ENCODE data around the gene ZNF516. TPM values are rescaled to one million over a fixed set of nuclear protein-coding genes. Genes with fewer than 3 reads are reported as not detected.

Gene ZNF516
- total RNA-seq, 1 donor from 2014 or later: 14.8 TPM

DNA sequence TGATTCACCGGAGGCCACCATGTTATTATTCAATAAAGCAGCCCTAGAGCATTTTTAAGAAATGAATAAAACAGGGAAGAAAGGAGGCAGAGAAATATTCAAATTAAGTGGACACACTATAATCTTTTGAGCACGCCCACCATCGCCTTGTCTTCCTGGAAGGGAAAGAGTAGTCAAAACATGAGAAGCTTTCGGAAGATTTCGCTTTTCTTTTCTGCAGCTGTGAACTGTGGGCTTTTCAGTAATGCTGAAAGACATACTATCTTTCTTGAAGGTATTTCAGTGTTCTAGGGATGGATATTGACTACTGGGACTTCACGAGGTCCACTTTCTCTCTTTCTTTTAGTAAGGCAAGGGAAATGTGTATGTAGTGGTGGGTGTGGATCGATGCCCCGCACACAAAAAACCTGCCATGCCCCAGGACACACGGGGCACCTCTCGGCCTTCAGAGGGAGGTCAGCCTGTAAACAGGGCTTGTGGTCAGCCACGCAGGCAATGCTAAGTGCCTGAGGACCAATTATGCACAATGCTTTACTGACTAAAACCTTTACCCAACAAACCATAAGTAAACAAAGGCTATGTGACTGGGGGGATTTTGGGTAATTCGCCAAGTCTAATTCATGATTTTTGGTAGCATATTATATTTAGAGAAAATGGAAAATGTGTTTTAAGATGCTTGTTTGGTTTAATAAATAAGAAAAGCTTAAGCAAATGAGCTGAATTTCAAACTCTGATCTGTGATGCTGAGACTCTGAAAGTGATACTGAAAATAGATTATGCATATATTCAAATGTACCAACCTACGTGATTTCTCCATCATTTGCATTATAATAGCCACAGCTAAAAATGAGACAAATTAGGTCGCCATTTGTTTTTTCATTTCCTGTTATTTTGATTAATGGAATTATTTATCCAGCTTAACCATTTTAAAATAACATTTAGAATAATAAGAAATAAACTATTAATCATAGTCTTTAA is 130.5 kb downstream of the ZNF516 start:
- no peak for DNase-seq (ENCODE audit: low read depth)
- TF ChIP-seq, protein P1, sequence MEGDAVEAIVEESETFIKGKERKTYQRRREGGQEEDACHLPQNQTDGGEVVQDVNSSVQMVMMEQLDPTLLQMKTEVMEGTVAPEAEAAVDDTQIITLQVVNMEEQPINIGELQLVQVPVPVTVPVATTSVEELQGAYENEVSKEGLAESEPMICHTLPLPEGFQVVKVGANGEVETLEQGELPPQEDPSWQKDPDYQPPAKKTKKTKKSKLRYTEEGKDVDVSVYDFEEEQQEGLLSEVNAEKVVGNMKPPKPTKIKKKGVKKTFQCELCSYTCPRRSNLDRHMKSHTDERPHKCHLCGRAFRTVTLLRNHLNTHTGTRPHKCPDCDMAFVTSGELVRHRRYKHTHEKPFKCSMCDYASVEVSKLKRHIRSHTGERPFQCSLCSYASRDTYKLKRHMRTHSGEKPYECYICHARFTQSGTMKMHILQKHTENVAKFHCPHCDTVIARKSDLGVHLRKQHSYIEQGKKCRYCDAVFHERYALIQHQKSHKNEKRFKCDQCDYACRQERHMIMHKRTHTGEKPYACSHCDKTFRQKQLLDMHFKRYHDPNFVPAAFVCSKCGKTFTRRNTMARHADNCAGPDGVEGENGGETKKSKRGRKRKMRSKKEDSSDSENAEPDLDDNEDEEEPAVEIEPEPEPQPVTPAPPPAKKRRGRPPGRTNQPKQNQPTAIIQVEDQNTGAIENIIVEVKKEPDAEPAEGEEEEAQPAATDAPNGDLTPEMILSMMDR (conservative IDR thresholded peaks at IDR 0.05; ENCODE audit: low read depth, low read length): no peak

DNA sequence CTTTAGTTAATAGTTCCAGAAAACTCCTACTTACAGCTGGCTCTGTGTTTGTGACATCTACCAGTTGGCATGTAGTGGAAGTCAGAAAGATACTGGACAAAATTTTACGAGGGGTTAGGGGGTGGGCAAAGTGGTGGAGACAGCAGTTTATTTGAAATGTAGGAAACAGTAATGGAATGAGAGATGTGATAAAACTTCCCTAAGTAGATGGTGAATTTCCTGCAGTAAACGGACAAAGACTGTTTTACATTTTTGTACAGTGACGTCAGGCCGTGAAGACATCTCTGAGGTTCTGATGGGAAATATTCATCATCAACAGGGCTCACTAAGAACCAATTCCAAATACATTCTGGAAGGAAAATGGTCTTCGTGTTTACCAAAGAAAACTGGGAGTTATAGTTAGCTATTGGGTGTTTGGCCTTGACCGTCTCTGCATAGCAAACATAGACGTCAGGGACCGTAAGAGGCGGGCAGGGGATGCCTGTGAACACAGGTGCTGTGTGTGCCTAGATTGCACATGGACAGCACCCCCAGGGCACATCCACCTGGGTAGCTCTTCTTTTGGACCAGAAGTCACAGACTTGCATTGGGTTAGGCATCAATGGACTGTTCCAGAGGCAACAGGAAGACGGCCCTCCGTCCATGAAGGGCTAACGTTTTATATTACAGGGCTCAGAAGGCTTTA is 131.5 kb downstream of the ZNF516 start:
- H3K4me3 ChIP-seq (ENCODE audit: low read depth, low read length): no peak overlapping the region
- DNase-seq (ENCODE audit: low read depth): no peak
- TF ChIP-seq, protein P1 (conservative IDR thresholded peaks at IDR 0.05; ENCODE audit: low read depth, low read length): no peak

More for the DNA sequence above, 130.5 kb downstream of the ZNF516 start:
- no peak overlapping the region for H3K4me3 ChIP-seq (ENCODE audit: low read depth, low read length)

DNA sequence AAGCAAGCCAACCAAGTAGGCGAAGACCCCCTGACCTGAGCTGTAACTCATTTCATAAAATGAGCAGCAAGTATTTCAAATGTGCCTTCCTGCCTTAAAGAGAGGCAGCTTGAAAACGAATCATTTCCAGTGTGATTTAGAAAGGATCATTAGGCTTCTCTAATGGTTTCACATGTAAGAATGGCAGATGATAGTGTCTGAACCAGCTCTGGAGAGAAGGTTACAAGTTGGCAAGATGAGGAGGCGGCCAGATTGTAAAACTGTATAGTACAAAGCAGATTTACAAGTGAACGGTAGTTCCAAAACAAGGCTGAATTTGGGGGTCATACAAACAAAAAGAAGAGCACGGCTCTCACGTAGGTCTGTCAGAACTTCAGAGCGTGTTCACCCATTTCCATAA is 132.4 kb downstream of the ZNF516 start:
- no peak overlapping the region for H3K4me3 ChIP-seq (ENCODE audit: low read depth, low read length)
- TF ChIP-seq, protein P1 (conservative IDR thresholded peaks at IDR 0.05; ENCODE audit: low read depth, low read length): no peak
- DNase-seq (ENCODE audit: low read depth): no peak

DNA sequence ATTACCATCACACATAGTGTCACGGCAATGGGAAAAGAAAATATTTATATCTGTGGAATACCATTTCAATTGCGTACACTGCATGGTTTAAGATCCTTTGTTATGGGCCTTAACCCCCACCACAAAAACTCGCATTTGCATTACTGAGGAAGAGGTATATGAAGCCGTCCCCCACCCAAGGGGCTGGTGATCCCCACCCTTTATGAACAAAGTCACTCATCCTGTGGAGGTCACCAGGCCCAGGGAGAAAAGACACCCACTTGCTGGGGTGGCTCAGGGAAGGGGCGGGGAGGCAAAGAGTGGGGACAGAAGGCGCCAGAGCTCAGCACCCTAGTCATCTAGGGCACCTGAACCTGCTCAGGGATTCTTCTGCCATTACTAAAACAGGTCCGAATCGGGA is 133.8 kb downstream of the ZNF516 start:
- TF ChIP-seq, protein P1 (conservative IDR thresholded peaks at IDR 0.05; ENCODE audit: low read depth, low read length): no peak
- no peak for DNase-seq (ENCODE audit: low read depth)
- H3K4me3 ChIP-seq (ENCODE audit: low read depth, low read length): no peak overlapping the region

DNA sequence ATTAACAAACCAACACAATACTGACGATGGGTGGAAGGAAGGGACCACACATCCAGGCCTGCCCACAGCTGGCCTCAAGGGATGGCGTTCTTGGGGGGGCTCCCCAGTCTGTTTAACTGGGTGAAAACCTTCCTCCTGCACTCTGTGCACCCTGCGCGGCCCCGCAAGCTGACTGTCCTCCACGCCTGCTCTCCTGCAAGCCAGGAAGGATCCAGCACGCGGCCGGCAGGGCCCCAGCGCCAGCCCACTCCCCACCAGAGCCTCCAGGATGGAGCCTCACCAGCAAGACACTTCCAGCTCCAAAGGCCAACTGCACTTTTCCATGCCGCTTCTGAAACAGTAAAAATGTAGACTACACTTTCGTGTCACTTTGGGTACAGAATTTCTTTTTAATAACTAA is 135.1 kb downstream of the ZNF516 start:
- TF ChIP-seq, protein P1 (conservative IDR thresholded peaks at IDR 0.05; ENCODE audit: low read depth, low read length): no peak
- DNase-seq (ENCODE audit: low read depth): no peak
- no peak overlapping the region for H3K4me3 ChIP-seq (ENCODE audit: low read depth, low read length)

DNA sequence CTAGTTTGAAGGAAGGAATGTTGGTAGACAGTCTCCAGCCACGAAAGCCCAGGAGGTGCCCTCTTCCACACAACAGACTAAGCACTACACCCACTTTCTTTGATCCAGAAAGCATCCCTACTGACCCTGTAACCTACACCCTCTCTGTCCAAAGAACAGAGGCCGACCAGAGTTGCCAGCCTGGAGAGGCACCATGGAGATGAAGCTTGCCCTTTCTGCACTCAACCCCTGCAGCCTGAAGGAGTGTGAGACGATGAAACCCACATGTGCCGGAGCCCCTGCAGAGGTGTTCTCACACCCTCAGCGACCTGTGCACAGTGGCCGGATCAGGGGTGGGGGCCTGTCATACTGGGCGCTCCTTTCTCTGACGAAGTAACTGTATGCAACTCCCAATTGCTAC is 136.3 kb downstream of the ZNF516 start:
- TF ChIP-seq, protein P1 (conservative IDR thresholded peaks at IDR 0.05; ENCODE audit: low read depth, low read length): no peak
- H3K4me3 ChIP-seq (ENCODE audit: low read depth, low read length): no peak overlapping the region
- no peak for DNase-seq (ENCODE audit: low read depth)
